Endothelial cell of umbilical vein (primary cell): ENCODE results near the gene CPNE5.

Experiments
- CTCF ChIP-seq, 2 donors: IDR thresholded peaks; 1 replicate in 1 of 2; 2 replicates in 1 of 2; pipeline ENCODE4 v1.5.1; 2011; ENCODE audit warnings: low read length in 2 of 2, mild to moderate bottlenecking in 2 of 2, moderate library complexity in 2 of 2, control low read depth in 1 of 2, inconsistent platforms in 1 of 2, low read depth in 1 of 2; ENCODE audit not compliant: insufficient read depth in 1 of 2; ENCODE audit errors: extremely low read depth in 1 of 2
- POLR2A ChIP-seq: IDR thresholded peaks from 2 replicates; pipeline ENCODE4 v1.6.1; 2012; ENCODE audit warnings: low read depth, mild to moderate bottlenecking, control low read depth, low read length
- POLR2AphosphoS5 ChIP-seq: IDR thresholded peaks from 2 replicates; pipeline ENCODE4 v1.6.1; 2012; ENCODE audit warnings: low read depth, mild to moderate bottlenecking, control low read depth, low read length, moderate library complexity; ENCODE audit not compliant: insufficient read depth

GRCh38 chr6:36885461-36886401 is 46.5 kb upstream of the CPNE5 start, which contains the start of gene C6orf89:
- TF ChIP-seq CTCF (IDR thresholded peaks at IDR 0.05; ENCODE audit: extremely low read depth in 1 of 2, insufficient read depth in 1 of 2, low read depth in 1 of 2, low read length in 2 of 2) (peak; percentile 78 to 84), POLR2AphosphoS5 (peak; percentile 85), POLR2A (peak; percentile 89)
